ENCODE data around the gene LBX1. TPM values are rescaled to one million over a fixed set of nuclear protein-coding genes. Genes with fewer than 3 reads are reported as not detected.

The LBX1 gene
- polyA plus RNA-seq, 1 experiment = not detected

DNA sequence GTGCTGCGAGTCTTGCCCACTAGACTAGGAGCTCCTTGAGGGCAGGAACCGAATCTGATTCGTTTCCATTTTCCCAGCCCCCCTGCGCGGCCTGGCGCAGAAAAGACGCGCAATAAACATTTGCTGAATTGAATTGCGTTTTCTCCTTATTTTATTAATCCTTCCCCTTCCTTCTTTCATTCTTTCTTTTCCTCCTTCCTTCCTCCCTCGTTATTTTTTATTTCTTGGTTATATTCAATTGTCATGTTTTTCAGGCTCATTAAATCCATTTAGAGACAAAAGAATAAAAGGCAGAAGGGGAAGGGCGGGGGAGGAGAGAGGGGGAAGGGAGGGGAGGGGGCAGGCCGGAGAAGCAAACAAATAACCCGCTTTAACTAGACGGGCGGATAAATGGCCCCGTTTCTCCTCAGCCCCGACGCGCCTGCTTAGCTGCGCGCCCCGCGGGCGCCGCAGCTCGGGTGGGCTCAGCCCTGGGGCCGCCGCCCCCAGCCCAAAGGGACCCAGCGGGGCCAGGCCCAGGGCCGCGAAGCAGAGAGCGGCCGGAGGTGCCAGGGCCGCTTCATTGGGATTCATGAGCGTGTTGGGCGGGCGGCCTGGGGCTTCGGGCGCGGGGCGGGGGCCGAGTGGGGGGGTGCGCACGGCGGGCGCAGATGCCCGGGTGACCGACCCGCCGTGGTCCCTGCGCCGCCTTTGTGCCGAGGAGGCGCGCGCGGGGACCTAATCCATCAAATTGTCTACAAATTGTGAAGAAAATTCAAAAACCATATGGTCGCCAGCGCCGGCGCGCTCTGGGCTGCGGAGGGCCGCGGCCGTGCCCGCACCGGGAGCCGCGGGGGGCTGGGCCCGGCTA lies 5.0 kb downstream of the LBX1 start:
- ChIA-PET CTCF (interaction anchor here (2.5 kb wide), 1 partner anchor 10 kb away, joined by 23 read pairs; no protein-coding TSS in a partner anchor), POLR2A (interaction anchor here (0.6 kb wide), 1 partner anchor 153 kb away, joined by 3 read pairs; no protein-coding TSS in a partner anchor)
- Histone ChIP-seq H3K9me3 (ENCODE audit: control insufficient read depth, insufficient read depth, low read length) (peaks cover 19% of the 10 kb centered on the region), H3K27me3 (ENCODE audit: control insufficient read depth, insufficient read depth, low read length) (peaks cover 90% of the 10 kb centered on the region), H3K27ac (ENCODE audit: low read depth, low read length) (no peak overlapping the region), H3K4me3 (ENCODE audit: low read depth, low read length) (no peak overlapping the region)
- DNase-seq (ENCODE audit: low read depth, low spot score) = no peak
- TF ChIP-seq, protein P1, sequence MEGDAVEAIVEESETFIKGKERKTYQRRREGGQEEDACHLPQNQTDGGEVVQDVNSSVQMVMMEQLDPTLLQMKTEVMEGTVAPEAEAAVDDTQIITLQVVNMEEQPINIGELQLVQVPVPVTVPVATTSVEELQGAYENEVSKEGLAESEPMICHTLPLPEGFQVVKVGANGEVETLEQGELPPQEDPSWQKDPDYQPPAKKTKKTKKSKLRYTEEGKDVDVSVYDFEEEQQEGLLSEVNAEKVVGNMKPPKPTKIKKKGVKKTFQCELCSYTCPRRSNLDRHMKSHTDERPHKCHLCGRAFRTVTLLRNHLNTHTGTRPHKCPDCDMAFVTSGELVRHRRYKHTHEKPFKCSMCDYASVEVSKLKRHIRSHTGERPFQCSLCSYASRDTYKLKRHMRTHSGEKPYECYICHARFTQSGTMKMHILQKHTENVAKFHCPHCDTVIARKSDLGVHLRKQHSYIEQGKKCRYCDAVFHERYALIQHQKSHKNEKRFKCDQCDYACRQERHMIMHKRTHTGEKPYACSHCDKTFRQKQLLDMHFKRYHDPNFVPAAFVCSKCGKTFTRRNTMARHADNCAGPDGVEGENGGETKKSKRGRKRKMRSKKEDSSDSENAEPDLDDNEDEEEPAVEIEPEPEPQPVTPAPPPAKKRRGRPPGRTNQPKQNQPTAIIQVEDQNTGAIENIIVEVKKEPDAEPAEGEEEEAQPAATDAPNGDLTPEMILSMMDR (IDR thresholded peaks at IDR 0.05; ENCODE audit: low read depth, low read length) = no peak

DNA sequence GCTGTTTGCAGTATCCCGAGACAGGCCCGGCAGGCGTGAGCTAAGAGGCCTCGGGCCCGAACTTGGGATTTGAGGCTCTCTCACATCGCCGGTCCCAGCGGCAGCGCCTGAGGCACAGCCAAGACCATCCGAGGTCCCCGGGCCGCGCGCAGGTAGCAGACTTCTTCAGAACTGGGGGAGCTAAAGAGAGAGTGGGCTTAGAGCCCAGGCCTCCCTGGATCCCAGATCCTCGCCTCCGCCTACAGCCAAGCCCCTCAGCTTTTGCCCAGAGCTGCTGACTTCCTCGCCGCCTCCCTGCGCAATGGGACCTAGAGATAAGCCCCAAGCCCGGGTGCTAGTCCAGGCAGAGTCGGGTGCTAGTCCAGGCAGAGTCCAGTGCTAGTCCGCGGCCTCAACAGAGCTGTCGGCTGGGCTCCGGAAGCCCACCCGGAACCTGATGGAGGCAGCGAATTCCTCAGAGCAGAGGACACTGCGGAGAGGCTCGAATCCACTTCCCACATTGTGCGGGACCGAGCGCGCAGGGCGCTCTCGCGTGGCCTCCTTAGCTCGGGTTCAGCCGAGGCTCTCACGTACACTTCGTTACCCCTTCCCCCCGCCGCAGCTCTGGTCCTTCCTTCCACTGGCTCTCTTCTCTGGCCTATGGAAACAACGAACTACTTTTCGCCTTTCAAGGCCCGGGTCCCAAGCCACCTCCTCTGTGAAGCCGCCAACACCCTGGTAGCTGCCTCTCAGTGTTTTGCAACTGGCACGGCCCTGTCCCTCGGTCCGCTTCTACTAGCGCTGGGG lies 5.8 kb downstream of the LBX1 start:
- Histone ChIP-seq H3K9me3 (ENCODE audit: control insufficient read depth, insufficient read depth, low read length) (peaks cover 19% of the 10 kb centered on the region), H3K27ac (ENCODE audit: low read depth, low read length) (no peak overlapping the region), H3K27me3 (ENCODE audit: control insufficient read depth, insufficient read depth, low read length) (peaks cover 94% of the 10 kb centered on the region), H3K4me3 (ENCODE audit: low read depth, low read length) (no peak overlapping the region)
- no peak for DNase-seq (ENCODE audit: low read depth, low spot score)
- ChIA-PET CTCF (interaction anchor here (2.5 kb wide), 1 partner anchor 9 kb away, joined by 23 read pairs; no protein-coding TSS in a partner anchor), POLR2A (interaction anchor here (0.6 kb wide), 1 partner anchor 153 kb away, joined by 3 read pairs; no protein-coding TSS in a partner anchor)
- TF ChIP-seq, protein P1 (IDR thresholded peaks at IDR 0.05; ENCODE audit: low read depth, low read length) = no peak

DNA sequence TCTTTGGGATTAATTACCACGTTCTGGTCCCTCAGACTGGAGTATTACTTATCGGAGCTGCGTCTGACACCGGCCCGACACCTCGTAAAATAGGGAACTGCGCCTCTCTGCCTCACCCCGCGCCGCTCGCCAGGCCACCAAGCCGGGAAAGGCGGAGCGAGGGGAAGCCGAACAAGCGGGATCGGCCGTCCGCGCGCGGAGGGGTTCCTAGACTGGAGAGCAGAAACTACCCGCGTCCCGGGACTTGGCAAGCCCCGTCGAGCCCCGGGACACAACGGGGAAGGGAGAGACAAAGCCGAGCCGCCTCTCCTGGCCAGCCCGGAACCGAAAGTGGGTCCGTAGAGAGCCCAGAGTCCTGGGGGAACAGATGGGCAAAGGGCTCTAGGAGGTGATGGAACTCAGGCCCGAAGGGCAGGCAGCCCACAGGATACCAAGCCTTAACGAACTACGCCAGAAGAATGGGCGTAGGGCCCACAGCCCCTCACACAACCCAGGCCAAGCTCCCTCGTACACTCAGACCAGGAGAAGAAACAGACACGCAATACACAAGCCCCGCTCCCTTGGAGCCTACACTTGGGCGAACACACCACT lies 6.5 kb downstream of the LBX1 start:
- H3K9me3 ChIP-seq (ENCODE audit: control insufficient read depth, insufficient read depth, low read length) = peaks cover 23% of the 10 kb centered on the region
- ChIA-PET POLR2A (no interaction called here), CTCF (interaction anchor here (0.6 to 2.5 kb wide), 2 partner anchors 8 to 244 kb away, joined by 4 to 23 read pairs; no protein-coding TSS in a partner anchor)
- TF ChIP-seq, protein P1 (IDR thresholded peaks at IDR 0.05; ENCODE audit: low read depth, low read length) = no peak
- H3K27ac ChIP-seq (ENCODE audit: low read depth, low read length) = no peak overlapping the region
- peaks cover 95% of the 10 kb centered on the region for H3K27me3 ChIP-seq (ENCODE audit: control insufficient read depth, insufficient read depth, low read length)
- H3K4me3 ChIP-seq (ENCODE audit: low read depth, low read length) = no peak overlapping the region
- no peak for DNase-seq (ENCODE audit: low read depth, low spot score)

DNA sequence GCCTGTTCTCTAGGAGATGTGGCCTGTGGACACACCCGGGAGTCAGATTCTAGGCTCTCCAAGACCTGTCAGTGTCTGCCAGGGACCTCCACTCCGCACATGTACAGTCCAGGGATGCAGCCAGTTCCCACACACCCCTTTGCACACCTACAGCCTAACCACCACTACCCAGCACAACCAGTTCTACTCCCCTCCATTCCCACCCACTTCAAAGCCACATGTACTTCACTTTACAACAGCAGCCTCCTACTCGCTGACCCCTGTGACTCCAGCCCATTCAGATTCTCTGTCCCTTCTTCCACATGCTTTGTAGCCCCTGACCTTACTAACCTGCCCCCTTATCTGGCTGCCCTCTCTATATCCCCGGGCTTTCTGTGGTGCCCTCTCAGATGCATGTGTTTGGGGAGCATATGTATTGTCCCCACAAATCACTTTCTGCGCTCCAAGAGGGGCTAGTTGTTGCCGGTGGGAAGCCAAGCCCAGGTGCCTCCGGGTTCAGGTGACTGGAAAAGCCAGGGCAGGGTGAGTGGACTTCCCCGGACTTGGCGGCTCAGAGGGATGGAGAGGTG lies 7.2 kb downstream of the LBX1 start:
- POLR2A ChIA-PET = no interaction called here
- no peak for DNase-seq (ENCODE audit: low read depth, low spot score)
- CTCF ChIA-PET = interaction anchor here (2.5 kb wide), 1 partner anchor 8 kb away, joined by 23 read pairs; no protein-coding TSS in a partner anchor
- Histone ChIP-seq H3K4me3 (ENCODE audit: low read depth, low read length) (no peak overlapping the region), H3K27me3 (ENCODE audit: control insufficient read depth, insufficient read depth, low read length) (peaks cover 94% of the 10 kb centered on the region), H3K27ac (ENCODE audit: low read depth, low read length) (no peak overlapping the region), H3K9me3 (ENCODE audit: control insufficient read depth, insufficient read depth, low read length) (peaks cover 20% of the 10 kb centered on the region)
- TF ChIP-seq, protein P1 (IDR thresholded peaks at IDR 0.05; ENCODE audit: low read depth, low read length) = no peak

Measured in AG04450 (cell line).